Right atrium auricular region (tissue), 2 donors: Measurements from ENCODE around the gene PYROXD2. TPM values are rescaled to one million over a fixed set of nuclear protein-coding genes. Genes with fewer than 3 reads are reported as not detected.

Experiments used
- DNase-seq: peaks from one replicate; pipeline ENCODE4 v3.0.0-alpha.2; 2019; ENCODE audit warnings: low spot score
- H3K27ac ChIP-seq, 2 donors: fragments of 200-600 bp; sonication (generic); 1 replicate in 1 of 2; 2 replicates in 1 of 2; pipeline ENCODE4 v1.5.1; 2016 to 2019
- H3K27me3 ChIP-seq, 2 donors: fragments of 200-600 bp; sonication (generic); one replicate each; pipeline versions ENCODE4 v1.5.1 to v1.6.0; 2017 to 2019
- H3K36me3 ChIP-seq: fragments of 200-600 bp; sonication (generic); one replicate; pipeline ENCODE4 v1.5.1; 2016
- H3K4me1 ChIP-seq, 2 donors: fragments of 200-600 bp; sonication (generic); one replicate each; pipeline versions ENCODE4 v1.5.1 to v1.6.0; 2017 to 2019
- H3K4me3 ChIP-seq, 2 donors: fragments of 200-600 bp; sonication (generic); 1 replicate in 1 of 2; 2 replicates in 1 of 2; pipeline ENCODE4 v1.5.1; 2017 to 2019; ENCODE audit warnings: mild to moderate bottlenecking in 1 of 2, moderate library complexity in 1 of 2
- H3K9me3 ChIP-seq, 2 donors: fragments of 200-600 bp; sonication (generic); one replicate each; pipeline ENCODE4 v1.5.1; 2019
- CTCF ChIP-seq, 2 donors: fragments of 200-600 bp; sonication (generic); IDR thresholded peaks; one replicate each; pipeline ENCODE4 v1.5.1; 2019; ENCODE audit warnings: antibody characterized with exemption in 2 of 2
- total RNA-seq, 2 donors: library from RNA; depleted of rRNA; stranded (reverse); fragments of >200 nt; gene quantifications; one replicate each; pipeline ENCODE4 v1.1.0, GENCODE V29; 2016

The PYROXD2 gene
- total RNA-seq, 2 donors from 2014 or later, result 1.8 to 5.2 TPM

- Histone ChIP-seq H3K36me3 (no peaks in the 10 kb centered on the region), H3K9me3 (no peaks in the 10 kb centered on the region), H3K4me3 (no peak overlapping the region), H3K27ac (no peak overlapping the region), H3K4me1 (peaks cover 0 to 7% of the 10 kb centered on the region in 2 donors), H3K27me3 (no peaks in the 10 kb centered on the region)
- no peak for TF ChIP-seq CTCF (IDR thresholded peaks at IDR 0.05)
- no peak for DNase-seq
These were observed 43.9 kb downstream of the PYROXD2 start for GRCh38 chr10:98370831-98371820.

GRCh38 chr10:98369801-98370200, 45.2 kb downstream of the PYROXD2 start:
- H3K4me3 ChIP-seq, result no peak overlapping the region
- no peaks in the 10 kb centered on the region for H3K27me3 ChIP-seq
- H3K4me1 ChIP-seq, result peaks cover 0 to 7% of the 10 kb centered on the region in 2 donors
- no peaks in the 10 kb centered on the region for H3K9me3 ChIP-seq
- TF ChIP-seq CTCF (IDR thresholded peaks at IDR 0.05), result no peak
- no peaks in the 10 kb centered on the region for H3K36me3 ChIP-seq
- H3K27ac ChIP-seq, result no peak overlapping the region
- DNase-seq, result no peak

GRCh38 chr10:98368644-98369043, 46.3 kb downstream of the PYROXD2 start:
- H3K27me3 ChIP-seq, result no peaks in the 10 kb centered on the region
- no peaks in the 10 kb centered on the region for H3K9me3 ChIP-seq
- H3K4me3 ChIP-seq, result no peak overlapping the region
- peaks cover 0 to 7% of the 10 kb centered on the region in 2 donors for H3K4me1 ChIP-seq
- H3K36me3 ChIP-seq, result no peaks in the 10 kb centered on the region
- TF ChIP-seq CTCF (IDR thresholded peaks at IDR 0.05), result no peak
- DNase-seq, result no peak
- H3K27ac ChIP-seq, result no peak overlapping the region

- DNase-seq, result no peak
- no peaks in the 10 kb centered on the region for H3K27me3 ChIP-seq
- no peaks in the 10 kb centered on the region for H3K36me3 ChIP-seq
- H3K27ac ChIP-seq, result no peak overlapping the region
- H3K4me3 ChIP-seq, result no peak overlapping the region
- H3K9me3 ChIP-seq, result no peaks in the 10 kb centered on the region
- TF ChIP-seq CTCF (IDR thresholded peaks at IDR 0.05), result no peak
- peaks cover 0 to 7% of the 10 kb centered on the region in 2 donors for H3K4me1 ChIP-seq
These were observed 47.2 kb downstream of the PYROXD2 start for GRCh38 chr10:98367604-98368451.

GRCh38 chr10:98366062-98366530, 48.9 kb downstream of the PYROXD2 start:
- Histone ChIP-seq H3K9me3 (no peaks in the 10 kb centered on the region), H3K27me3 (no peaks in the 10 kb centered on the region), H3K4me3 (no peak overlapping the region), H3K27ac (no peak overlapping the region), H3K36me3 (no peaks in the 10 kb centered on the region), H3K4me1 (peaks cover 0 to 12% of the 10 kb centered on the region in 2 donors)
- TF ChIP-seq CTCF (IDR thresholded peaks at IDR 0.05), result no peak
- DNase-seq, result no peak
